GM19043 (cell line): ENCODE data around the gene MICB.

Experiments used
- ATAC-seq: cut with Tn5 transposase; IDR thresholded peaks from one replicate; pipeline ENCODE4 v1.9.1; 2021; ENCODE audit warnings: low read depth; ENCODE audit not compliant: unreplicated experiment

MICB gene

DNA sequence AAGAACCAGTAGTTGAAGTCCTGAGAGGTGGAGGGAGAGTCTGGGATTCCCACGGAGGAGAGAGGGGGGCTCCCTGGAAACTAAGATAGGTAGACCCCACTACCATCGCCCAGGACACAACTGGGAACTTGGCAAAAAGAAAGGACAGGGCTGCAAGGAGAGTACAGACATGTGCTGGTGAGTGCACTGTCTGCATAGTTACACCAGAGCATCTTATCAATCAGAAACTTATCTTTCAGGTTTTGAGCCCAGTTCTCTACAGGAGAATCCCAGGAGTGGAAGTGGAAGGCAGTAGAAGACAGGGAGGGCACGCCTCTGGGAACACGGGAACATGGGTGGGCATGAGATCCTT, 61.6 kb downstream of the MICB start:
- no peak for ATAC-seq

DNA sequence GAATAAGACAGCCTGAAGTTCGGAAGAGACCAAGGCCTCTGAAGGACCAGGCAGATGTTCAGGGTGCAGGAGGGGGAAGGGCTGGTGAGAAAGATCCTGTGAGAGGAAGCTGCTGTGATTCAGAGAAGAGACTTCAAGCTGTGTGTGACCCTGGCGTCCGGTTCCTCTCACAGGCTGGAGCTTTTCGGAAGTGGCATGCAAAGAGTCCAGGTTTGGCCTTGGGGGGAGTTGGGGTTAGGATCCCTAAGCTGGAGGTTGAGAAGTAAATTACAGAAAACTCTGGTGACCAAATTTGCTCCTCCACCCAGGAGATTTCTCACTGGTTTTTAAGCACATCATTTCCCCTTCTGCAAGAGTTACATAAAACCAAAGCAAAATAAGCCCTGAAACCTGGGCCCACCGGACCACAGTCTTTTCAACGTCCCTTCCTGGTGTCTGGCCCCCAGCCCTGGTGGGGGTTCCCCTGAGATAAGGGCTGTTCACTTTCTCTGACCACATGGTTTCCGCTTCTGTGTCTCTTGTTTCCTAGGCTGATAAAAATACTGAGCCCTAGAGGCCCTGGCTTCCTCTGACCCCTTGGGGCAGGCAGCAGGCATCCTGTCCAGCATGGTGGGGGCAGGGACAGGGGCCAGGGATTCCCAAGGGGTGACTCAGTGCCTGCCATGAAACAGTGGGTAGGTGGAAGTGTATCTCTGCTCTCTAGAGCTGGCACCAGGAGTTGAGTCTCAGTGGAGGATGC, 62.2 kb downstream of the MICB start:
- no peak for ATAC-seq

DNA sequence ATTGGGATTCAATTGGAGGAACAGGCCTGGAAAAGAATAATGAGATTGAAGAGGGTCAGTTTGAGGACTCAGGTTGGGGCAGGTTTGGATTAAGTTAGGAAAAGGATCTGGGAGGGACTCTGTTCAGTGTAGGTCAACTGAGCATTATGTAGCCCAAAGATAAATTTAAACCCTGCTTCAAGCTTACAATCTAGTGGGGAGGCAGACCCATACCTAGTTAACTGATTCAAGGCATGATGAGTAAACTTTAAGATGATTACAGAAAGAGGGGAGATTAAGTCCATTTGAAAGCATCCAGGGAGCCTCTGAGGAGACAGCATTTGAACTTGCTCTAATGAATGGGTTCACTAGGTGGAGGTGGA, 62.7 kb downstream of the MICB start:
- no peak for ATAC-seq
